ENCODE results near the gene HDAC3. TPM values are rescaled to one million over a fixed set of nuclear protein-coding genes. Genes with fewer than 3 reads are reported as not detected.

The HDAC3 gene
- total and polyA plus RNA-seq, 9 donors: 34.2 to 73.8 (median 49.4) TPM

DNA sequence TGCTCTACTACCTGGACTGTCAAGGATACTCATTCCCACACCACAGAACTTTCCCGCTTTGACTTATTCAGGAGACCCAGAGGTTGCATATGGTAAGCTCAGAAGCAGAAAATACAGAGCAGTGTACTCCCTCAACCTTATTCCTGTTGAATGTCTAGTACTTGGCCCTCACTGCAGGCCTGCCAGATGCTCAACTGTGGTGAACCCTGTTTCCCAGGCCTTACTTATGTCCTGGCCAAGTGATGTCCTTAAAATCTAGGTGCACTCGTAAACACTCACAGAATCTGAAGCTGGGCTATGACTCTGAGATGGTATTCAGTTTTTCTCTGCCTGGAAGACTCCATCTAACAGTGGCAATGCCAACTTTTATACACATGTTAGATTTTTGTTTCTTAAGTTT is 38.8 kb downstream of the HDAC3 start:
- no peaks in the 10 kb centered on the region for H3K9me3 ChIP-seq
- H3K27ac ChIP-seq: no peak overlapping the region
- no peak for DNase-seq
- H3K4me1 ChIP-seq (ENCODE audit: insufficient read depth): no peaks in the 10 kb centered on the region
- TF ChIP-seq POLR2A (IDR thresholded peaks at IDR 0.05): no peak
- TF ChIP-seq, protein P1, sequence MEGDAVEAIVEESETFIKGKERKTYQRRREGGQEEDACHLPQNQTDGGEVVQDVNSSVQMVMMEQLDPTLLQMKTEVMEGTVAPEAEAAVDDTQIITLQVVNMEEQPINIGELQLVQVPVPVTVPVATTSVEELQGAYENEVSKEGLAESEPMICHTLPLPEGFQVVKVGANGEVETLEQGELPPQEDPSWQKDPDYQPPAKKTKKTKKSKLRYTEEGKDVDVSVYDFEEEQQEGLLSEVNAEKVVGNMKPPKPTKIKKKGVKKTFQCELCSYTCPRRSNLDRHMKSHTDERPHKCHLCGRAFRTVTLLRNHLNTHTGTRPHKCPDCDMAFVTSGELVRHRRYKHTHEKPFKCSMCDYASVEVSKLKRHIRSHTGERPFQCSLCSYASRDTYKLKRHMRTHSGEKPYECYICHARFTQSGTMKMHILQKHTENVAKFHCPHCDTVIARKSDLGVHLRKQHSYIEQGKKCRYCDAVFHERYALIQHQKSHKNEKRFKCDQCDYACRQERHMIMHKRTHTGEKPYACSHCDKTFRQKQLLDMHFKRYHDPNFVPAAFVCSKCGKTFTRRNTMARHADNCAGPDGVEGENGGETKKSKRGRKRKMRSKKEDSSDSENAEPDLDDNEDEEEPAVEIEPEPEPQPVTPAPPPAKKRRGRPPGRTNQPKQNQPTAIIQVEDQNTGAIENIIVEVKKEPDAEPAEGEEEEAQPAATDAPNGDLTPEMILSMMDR (IDR thresholded peaks at IDR 0.05): no peak
- no peak for TF ChIP-seq EP300 (IDR thresholded peaks at IDR 0.05)
- WGBS, 3 donors: 94 to 98% (median 95%) methylated on average over 2 of the region's 2 CpGs
- no peak overlapping the region for H3K4me3 ChIP-seq
- no peaks in the 10 kb centered on the region for H3K36me3 ChIP-seq
- intact Hi-C loops (cut with DNase I): no loop called here
- no peaks in the 10 kb centered on the region for H3K27me3 ChIP-seq

DNA sequence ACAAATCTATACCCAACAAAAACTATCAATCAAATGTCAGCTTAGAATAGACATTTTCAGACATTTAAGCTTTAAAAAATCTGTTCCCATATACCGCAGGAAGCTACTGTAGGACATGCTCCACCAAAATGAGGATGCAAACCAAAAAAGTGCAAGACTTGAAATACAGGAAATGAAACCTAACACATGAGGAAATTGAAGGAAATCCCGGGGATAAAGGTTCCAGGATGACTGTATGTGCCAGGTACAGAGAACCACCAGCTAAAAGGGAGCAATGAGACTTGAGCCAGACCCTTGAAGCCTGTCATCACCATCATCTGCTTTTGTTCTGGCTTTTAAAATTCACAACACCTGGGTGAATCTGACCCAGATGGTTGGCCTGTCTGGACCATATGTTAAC is 39.3 kb downstream of the HDAC3 start:
- no peak overlapping the region for H3K27ac ChIP-seq
- DNase-seq: no peak
- no peaks in the 10 kb centered on the region for H3K36me3 ChIP-seq
- H3K9me3 ChIP-seq: no peaks in the 10 kb centered on the region
- TF ChIP-seq, protein P1 (IDR thresholded peaks at IDR 0.05): no peak
- TF ChIP-seq POLR2A (IDR thresholded peaks at IDR 0.05) (no peak), EP300 (IDR thresholded peaks at IDR 0.05) (no peak)
- intact Hi-C loops (cut with DNase I): no loop called here
- no peaks in the 10 kb centered on the region for H3K4me1 ChIP-seq (ENCODE audit: insufficient read depth)
- H3K4me3 ChIP-seq: no peak overlapping the region
- WGBS, 3 donors: 88 to 91% (median 89%) methylated on average over 2 of the region's 2 CpGs
- H3K27me3 ChIP-seq: no peaks in the 10 kb centered on the region

DNA sequence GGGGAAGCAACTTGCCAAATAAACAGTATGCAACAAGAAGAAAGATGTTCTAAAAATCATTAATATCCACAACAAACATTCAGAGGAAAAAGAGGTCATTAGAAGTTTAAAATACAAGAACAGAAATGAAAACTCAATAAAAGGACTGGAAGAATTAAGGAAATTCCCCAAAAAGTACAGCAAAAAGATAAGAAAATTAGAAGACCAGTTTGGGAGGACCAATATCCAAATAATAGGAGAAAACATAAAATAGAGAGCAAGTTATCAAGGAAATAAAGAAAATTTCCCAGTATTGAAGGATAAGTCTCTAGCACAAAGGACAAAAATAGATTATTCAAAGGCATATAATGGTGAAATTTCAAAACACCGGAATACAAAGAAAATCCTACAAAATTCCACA is 39.8 kb downstream of the HDAC3 start:
- no peaks in the 10 kb centered on the region for H3K27me3 ChIP-seq
- intact Hi-C loops (cut with DNase I): no loop called here

DNA sequence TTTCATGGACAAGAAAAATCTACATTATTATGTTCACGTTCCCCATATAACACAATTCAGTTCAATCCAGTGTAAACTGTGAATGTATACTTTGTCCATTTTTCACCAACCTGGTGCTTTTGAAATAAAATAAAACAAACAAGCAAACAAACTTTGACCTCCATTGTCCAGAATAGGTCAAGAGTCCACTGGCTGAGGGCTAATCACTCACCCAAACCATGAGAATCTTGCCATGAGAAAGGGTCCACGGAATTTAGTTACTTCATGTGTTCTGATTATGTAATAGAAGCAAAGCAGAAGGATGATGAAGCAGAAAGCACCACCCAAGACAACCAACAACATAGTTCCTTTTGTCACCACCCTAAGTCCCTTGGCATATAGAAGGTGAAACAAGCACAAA is 46.5 kb downstream of the HDAC3 start:
- TF ChIP-seq POLR2A (IDR thresholded peaks at IDR 0.05): no peak
- no peak overlapping the region for H3K27ac ChIP-seq
- no peaks in the 10 kb centered on the region for H3K27me3 ChIP-seq
- no peaks in the 10 kb centered on the region for H3K4me1 ChIP-seq (ENCODE audit: insufficient read depth)
- no peak for DNase-seq
- no peak overlapping the region for H3K4me3 ChIP-seq
- 84 to 85% (median 84%) methylated on average over 2 of the region's 2 CpGs for WGBS, 3 donors
- intact Hi-C loops (cut with DNase I): no loop called here
- H3K9me3 ChIP-seq: no peaks in the 10 kb centered on the region
- no peaks in the 10 kb centered on the region for H3K36me3 ChIP-seq

More for the DNA sequence above, 39.8 kb downstream of the HDAC3 start:
- no peaks in the 10 kb centered on the region for H3K9me3 ChIP-seq
- no peak overlapping the region for H3K4me3 ChIP-seq
- 96 to 97% (median 96%) methylated on average over 1 of the region's 1 CpG for WGBS, 3 donors
- no peak overlapping the region for H3K27ac ChIP-seq
- H3K36me3 ChIP-seq: no peaks in the 10 kb centered on the region
- DNase-seq: no peak
- H3K4me1 ChIP-seq (ENCODE audit: insufficient read depth): no peaks in the 10 kb centered on the region
- TF ChIP-seq, protein P1 (IDR thresholded peaks at IDR 0.05): no peak
- TF ChIP-seq EP300 (IDR thresholded peaks at IDR 0.05): no peak
- no peak for TF ChIP-seq POLR2A (IDR thresholded peaks at IDR 0.05)

DNA sequence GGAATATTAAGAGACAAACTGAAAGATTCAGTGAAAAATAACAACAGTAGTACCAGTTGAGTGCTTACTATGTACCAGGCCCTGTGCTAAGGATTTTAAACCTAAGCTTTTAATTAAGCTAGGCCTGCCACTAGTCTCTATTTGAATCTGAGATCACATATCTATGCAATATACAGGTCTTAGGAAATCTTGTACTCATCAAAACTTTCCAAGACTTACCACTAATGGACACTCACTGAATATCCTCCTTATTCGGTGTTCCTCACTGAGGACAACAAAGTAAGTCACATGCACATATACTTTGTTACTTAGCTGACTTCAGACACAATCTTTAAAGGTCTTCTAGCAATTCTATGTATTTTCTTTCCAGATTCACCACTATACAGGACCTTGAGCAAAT is 50.4 kb downstream of the HDAC3 start:
- Histone ChIP-seq H3K27me3 (no peaks in the 10 kb centered on the region), H3K27ac (no peak overlapping the region), H3K36me3 (no peaks in the 10 kb centered on the region), H3K4me3 (no peak overlapping the region), H3K4me1 (ENCODE audit: insufficient read depth) (no peaks in the 10 kb centered on the region), H3K9me3 (no peaks in the 10 kb centered on the region)
- DNase-seq: no peak
- intact Hi-C loops (cut with DNase I): no loop called here
- TF ChIP-seq POLR2A (IDR thresholded peaks at IDR 0.05) (no peak), EP300 (IDR thresholded peaks at IDR 0.05) (no peak)
- TF ChIP-seq, protein P1 (IDR thresholded peaks at IDR 0.05): no peak
- WGBS, 3 donors: 88 to 97% (median 95%) methylated on average over 1 of the region's 1 CpG

Measured in ovary (tissue), 9 donors.